ENCODE data around the gene EEF1AKMT3.

EEF1AKMT3 gene

GRCh38 chr12:57783466-57783801 is 11.0 kb downstream of the EEF1AKMT3 start:
- DNase-seq (ENCODE audit: low spot score), result no peak

- no peak for DNase-seq (ENCODE audit: low spot score)
Observed at GRCh38 chr12:57783861-57784260, 11.4 kb downstream of the EEF1AKMT3 start.

- DNase-seq (ENCODE audit: low spot score), result no peak
Observed at GRCh38 chr12:57793920-57794319, 21.5 kb downstream of the EEF1AKMT3 start.

GRCh38 chr12:57795354-57795753 is 22.9 kb downstream of the EEF1AKMT3 start:
- DNase-seq (ENCODE audit: low spot score), result no peak

- DNase-seq (ENCODE audit: low spot score), result no peak
Observed at GRCh38 chr12:57796996-57797395, 24.6 kb downstream of the EEF1AKMT3 start.

- no peak for DNase-seq (ENCODE audit: low spot score)
Observed at GRCh38 chr12:57797933-57798332, 25.5 kb downstream of the EEF1AKMT3 start.

- no peak for DNase-seq (ENCODE audit: low spot score)
Observed at GRCh38 chr12:57800965-57801364, 28.6 kb downstream of the EEF1AKMT3 start.

GRCh38 chr12:57802607-57803006 is 30.2 kb downstream of the EEF1AKMT3 start:
- no peak for DNase-seq (ENCODE audit: low spot score)

GRCh38 chr12:57803319-57803893 is 31.0 kb downstream of the EEF1AKMT3 start:
- DNase-seq (ENCODE audit: low spot score), result peak; percentile 83

GRCh38 chr12:57806677-57807076 is 34.3 kb downstream of the EEF1AKMT3 start:
- DNase-seq (ENCODE audit: low spot score), result no peak

- no peak for DNase-seq (ENCODE audit: low spot score)
Observed at GRCh38 chr12:57807285-57807684, 34.9 kb downstream of the EEF1AKMT3 start.

GRCh38 chr12:57808351-57808750 is 35.9 kb downstream of the EEF1AKMT3 start:
- DNase-seq (ENCODE audit: low spot score), result no peak

- no peak for DNase-seq (ENCODE audit: low spot score)
Observed at GRCh38 chr12:57809425-57809824, 37.0 kb downstream of the EEF1AKMT3 start.

- DNase-seq (ENCODE audit: low spot score), result no peak
Observed at GRCh38 chr12:57810450-57810849, 38.0 kb downstream of the EEF1AKMT3 start.

- DNase-seq (ENCODE audit: low spot score), result no peak
Observed at GRCh38 chr12:57811028-57811755, 38.8 kb downstream of the EEF1AKMT3 start.

- no peak for DNase-seq (ENCODE audit: low spot score)
Observed at GRCh38 chr12:57813111-57813970, 40.9 kb downstream of the EEF1AKMT3 start.

- DNase-seq (ENCODE audit: low spot score), result no peak
Observed at GRCh38 chr12:57813971-57814772, 41.8 kb downstream of the EEF1AKMT3 start.

GRCh38 chr12:57815177-57816000 is 43.0 kb downstream of the EEF1AKMT3 start:
- DNase-seq (ENCODE audit: low spot score), result peak; percentile 58

GRCh38 chr12:57816001-57816854 is 43.8 kb downstream of the EEF1AKMT3 start:
- no peak for DNase-seq (ENCODE audit: low spot score)

- no peak for DNase-seq (ENCODE audit: low spot score)
Observed at GRCh38 chr12:57816855-57817151, 44.4 kb downstream of the EEF1AKMT3 start.
